ENCODE results near the gene MGLL.

The MGLL gene

GRCh38 chr3:127822041-127822681 is at the start of gene MGLL:
Gene MGLL (minus strand): TSS chr3:127822515. CDS start chr3:127822318, 197 bp downstream.
- H3K4me3 ChIP-seq (replicated peaks; ENCODE audit: low read depth, low read length) = peak within 1 kb of the TSS; percentile 80
- TF ChIP-seq CTCF (IDR thresholded peaks at IDR 0.05; ENCODE audit: low read depth, low read length, missing control alignments) = no peak
- no peak for DNase-seq (ENCODE audit: extremely low read depth, low read depth)

- DNase-seq (ENCODE audit: extremely low read depth, low read depth) = no peak
- no peak for TF ChIP-seq CTCF (IDR thresholded peaks at IDR 0.05; ENCODE audit: low read depth, low read length, missing control alignments)
- H3K4me3 ChIP-seq (replicated peaks; ENCODE audit: low read depth, low read length) = no peak overlapping the region
Measured at GRCh38 chr3:127870156-127870555, 47.8 kb upstream of the MGLL start.

- TF ChIP-seq CTCF (IDR thresholded peaks at IDR 0.05; ENCODE audit: low read depth, low read length, missing control alignments) = no peak
- no peak for DNase-seq (ENCODE audit: extremely low read depth, low read depth)
- no peak overlapping the region for H3K4me3 ChIP-seq (replicated peaks; ENCODE audit: low read depth, low read length)
Measured at GRCh38 chr3:127867986-127868385, 45.7 kb upstream of the MGLL start.

- no peak for TF ChIP-seq CTCF (IDR thresholded peaks at IDR 0.05; ENCODE audit: low read depth, low read length, missing control alignments)
- no peak overlapping the region for H3K4me3 ChIP-seq (replicated peaks; ENCODE audit: low read depth, low read length)
- no peak for DNase-seq (ENCODE audit: extremely low read depth, low read depth)
Measured at GRCh38 chr3:127867412-127867811, 45.1 kb upstream of the MGLL start.

- DNase-seq (ENCODE audit: extremely low read depth, low read depth) = no peak
Measured at GRCh38 chr3:127865941-127866340, 43.6 kb upstream of the MGLL start.

GRCh38 chr3:127860211-127860696 is 37.9 kb upstream of the MGLL start:
- DNase-seq (ENCODE audit: extremely low read depth, low read depth) = no peak
- TF ChIP-seq CTCF (IDR thresholded peaks at IDR 0.05; ENCODE audit: low read depth, low read length, missing control alignments) = no peak
- no peak overlapping the region for H3K4me3 ChIP-seq (replicated peaks; ENCODE audit: low read depth, low read length)

More at GRCh38 chr3:127865941-127866340, 43.6 kb upstream of the MGLL start:
- no peak for TF ChIP-seq CTCF (IDR thresholded peaks at IDR 0.05; ENCODE audit: low read depth, low read length, missing control alignments)
- H3K4me3 ChIP-seq (replicated peaks; ENCODE audit: low read depth, low read length) = no peak overlapping the region

- no peak for TF ChIP-seq CTCF (IDR thresholded peaks at IDR 0.05; ENCODE audit: low read depth, low read length, missing control alignments)
- H3K4me3 ChIP-seq (replicated peaks; ENCODE audit: low read depth, low read length) = no peak overlapping the region
- DNase-seq (ENCODE audit: extremely low read depth, low read depth) = no peak
Measured at GRCh38 chr3:127859730-127860129, 37.4 kb upstream of the MGLL start.
